B cell (primary cell): Measurements from ENCODE around the gene OR6J1. TPM values are rescaled to one million over a fixed set of nuclear protein-coding genes. Genes with fewer than 3 reads are reported as not detected.

ENCODE experiments used
- ATAC-seq: fragments of 200-7000 bp; cut with Tn5 transposase; one replicate; pipeline ENCODE4 v1.10.0; 2021; ENCODE audit warnings: low read depth, mild to moderate bottlenecking, moderate number of reproducible peaks, moderate library complexity
- CTCF ChIA-PET: fragments of 350-600 bp; sonication (Branson Sonifier 250); formaldehyde crosslinking; loops from one replicate; lab custom pipeline; 2021; ENCODE audit warnings: antibody characterized with exemption, inconsistent platforms; lab: Charles Lee
- POLR2A ChIA-PET: fragments of 350-600 bp; sonication (Branson Sonifier 250); formaldehyde crosslinking; loops from one replicate; lab custom pipeline; 2021; ENCODE audit warnings: antibody characterized with exemption; lab: Charles Lee
- DNase-seq: peaks from one replicate; pipeline ENCODE4 v3.0.0; 2013
- H2AFZ ChIP-seq: 2 replicates; pipeline ENCODE4 v1.6.1; 2012; ENCODE audit warnings: mild to moderate bottlenecking, low read depth, low read length; ENCODE audit not compliant: insufficient read depth, poor library complexity, severe bottlenecking
- H3K27ac ChIP-seq, 2 donors: 1 replicate in 1 of 2; 2 replicates in 1 of 2; pipeline ENCODE4 v1.5.1; 2012 to 2013; ENCODE audit warnings: low read length in 2 of 2, mild to moderate bottlenecking in 2 of 2, moderate library complexity in 1 of 2
- H3K27me3 ChIP-seq, 4 experiments: fragments of 200-600 bp in 1 of 4; sonication (generic) in 1 of 4; replicated peaks in 1 of 4; 1 replicate in 2 of 4; 2 replicates in 2 of 4; pipeline versions ENCODE4 v1.6.1 to v1.7.0; 2013 to 2016; ENCODE audit warnings: low read length in 3 of 4, mild to moderate bottlenecking in 2 of 4, mixed read lengths in 1 of 4, moderate library complexity in 1 of 4; ENCODE audit not compliant: insufficient read depth in 4 of 4, control insufficient read depth in 3 of 4; ENCODE audit errors: control extremely low read depth in 1 of 4
- H3K36me3 ChIP-seq, 2 experiments: replicated peaks in 1 of 2; 1 replicate in 1 of 2; 2 replicates in 1 of 2; pipeline versions ENCODE4 v1.6.1 to v1.7.1; 2013; ENCODE audit warnings: low read length in 1 of 2; ENCODE audit not compliant: insufficient read depth in 2 of 2, control insufficient read depth in 1 of 2; ENCODE audit errors: control extremely low read depth in 1 of 2, extremely low read depth in 1 of 2
- H3K4me1 ChIP-seq, 2 donors: fragments of 200-600 bp in 1 of 2; sonication (generic) in 1 of 2; 1 replicate in 1 of 2; 2 replicates in 1 of 2; pipeline versions ENCODE4 v1.5.1 to v1.6.1; 2013 to 2017; ENCODE audit warnings: low read length in 2 of 2; ENCODE audit not compliant: control insufficient read depth in 2 of 2, insufficient read depth in 2 of 2
- H3K4me2 ChIP-seq: replicated peaks from 2 replicates; pipeline ENCODE3; 2012; ENCODE audit warnings: mild to moderate bottlenecking, low read depth, low read length; ENCODE audit not compliant: poor library complexity, severe bottlenecking
- H3K4me3 ChIP-seq, 5 experiments: fragments of 200-600 bp in 1 of 5; sonication (generic) in 1 of 5; 1 replicate in 3 of 5; 2 replicates in 2 of 5; pipeline versions ENCODE4 v1.5.1 to v1.7.0; 2011 to 2016; ENCODE audit warnings: low read length in 4 of 5, mild to moderate bottlenecking in 4 of 5, low read depth in 2 of 5, control low read depth in 1 of 5, moderate library complexity in 1 of 5; ENCODE audit not compliant: insufficient read depth in 1 of 5; ENCODE audit errors: control extremely low read depth in 1 of 5, extremely low read depth in 1 of 5
- H3K79me2 ChIP-seq: fragments of 200-600 bp; sonication (generic); one replicate; pipeline ENCODE4 v1.6.0; 2016; ENCODE audit warnings: low read length; ENCODE audit not compliant: control insufficient read depth, insufficient read depth
- H3K9ac ChIP-seq: fragments of 200-600 bp; sonication (generic); 2 replicates; pipeline ENCODE4 v1.6.1; 2017; ENCODE audit warnings: mild to moderate bottlenecking, low read length, moderate library complexity
- H3K9me3 ChIP-seq, 3 donors: one replicate each; pipeline versions ENCODE4 v1.6.1 to v1.7.1; 2013; ENCODE audit warnings: low read length in 2 of 3; ENCODE audit not compliant: control insufficient read depth in 2 of 3, insufficient read depth in 1 of 3; ENCODE audit errors: control extremely low read depth in 1 of 3
- H4K20me1 ChIP-seq: 2 replicates; pipeline ENCODE4 v1.6.0; 2012; ENCODE audit warnings: mild to moderate bottlenecking, low read length; ENCODE audit not compliant: insufficient read depth, control insufficient read depth, poor library complexity, severe bottlenecking
- H3K27ac Mint-ChIP-seq: one replicate; pipeline ENCODE4 v1.8.0; 2021; ENCODE audit warnings: mixed read lengths
- H3K27me3 Mint-ChIP-seq: one replicate; pipeline ENCODE4 v1.8.0; 2021; ENCODE audit warnings: mixed read lengths
- H3K4me1 Mint-ChIP-seq: one replicate; pipeline ENCODE4 v1.8.0; 2021; ENCODE audit warnings: mixed read lengths
- H3K4me3 Mint-ChIP-seq: one replicate; pipeline ENCODE4 v1.8.0; 2021; ENCODE audit warnings: mixed read lengths
- H3K9me3 Mint-ChIP-seq: one replicate; pipeline ENCODE4 v1.8.0; 2022; ENCODE audit warnings: mixed read lengths; ENCODE audit not compliant: insufficient read depth
- EZH2 ChIP-seq: IDR thresholded peaks from 2 replicates; pipeline ENCODE4 v1.6.1; 2012; ENCODE audit warnings: borderline replicate concordance, low read depth, mild to moderate bottlenecking, moderate library complexity, low read length; ENCODE audit not compliant: insufficient read depth, poor library complexity, severe bottlenecking
- WGBS: methylation state at CpG from one replicate; pipeline ENCODE4 v1.1.5; 2013; ENCODE audit warnings: missing lambda C conversion rate; ENCODE audit not compliant: insufficient coverage; 5-methylcytosine and 5-hydroxymethylcytosine counted together
- intact Hi-C: fragments of 100-400 bp; cut with micrococcal nuclease; formaldehyde crosslinking; loops from one replicate; pipeline ENCODE4 v1.10.0; 2022
- polyA plus RNA-seq: library from polyadenylated mRNA; depleted of rRNA; stranded (reverse); fragments of >200 nt; gene quantifications from 2 replicates; pipeline ENCODE4 v1.2.3, GENCODE V29; 2012
- total RNA-seq, 2 donors: library from RNA; stranded (reverse); fragments of 120-200 nt in 1 of 2; gene quantifications; 1 replicate in 1 of 2; 2 replicates in 1 of 2; pipeline versions ENCODE4 v1.2.3 to v1.2.4, GENCODE V29; 2013 to 2022
- TF ChIP-seq, protein P1 (sequence below): fragments of 200-600 bp; IDR thresholded peaks from one replicate; pipeline ENCODE4 v1.8.0; 2022; ENCODE audit warnings: antibody characterized with exemption, mild to moderate bottlenecking

OR6J1 gene
- total and polyA plus RNA-seq, 2 donors (not counting 1 experiment from before 2014, with no cell fraction given) = not detected

DNA sequence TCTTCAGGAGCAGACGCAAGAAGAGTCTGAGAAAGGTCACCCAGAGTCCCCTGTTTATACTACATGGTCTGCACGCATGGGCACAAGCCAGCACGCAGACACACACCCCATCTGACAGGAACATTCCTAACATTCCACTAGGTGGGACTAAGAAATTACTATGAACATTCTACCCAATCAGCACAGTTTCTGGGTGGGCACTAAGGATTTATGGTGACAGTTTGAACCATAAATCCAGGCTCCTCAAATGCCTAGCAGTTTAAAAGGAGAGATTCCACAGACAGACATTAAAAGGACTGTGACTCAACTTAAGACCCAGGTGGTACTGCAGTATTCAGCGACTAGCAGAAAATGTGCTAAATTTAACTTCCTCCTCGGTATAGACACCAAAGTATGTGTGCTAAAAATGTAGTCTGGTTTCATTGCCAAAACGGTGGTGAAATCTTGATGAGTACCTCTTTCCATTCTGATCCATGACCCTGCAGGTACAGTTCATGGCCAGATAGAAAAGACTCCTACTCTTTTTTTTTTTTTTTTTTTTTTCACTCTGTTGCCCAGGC, 29.8 kb downstream of the OR6J1 start:
- no peaks in the 10 kb centered on the region for H3K4me1 ChIP-seq
- no peaks in the 10 kb centered on the region for H4K20me1 ChIP-seq
- H3K36me3 ChIP-seq = peaks cover 0 to 26% of the 10 kb centered on the region in 2 experiments
- Mint-ChIP-seq H3K27me3 (no peaks in the 10 kb centered on the region), H3K9me3 (no peaks in the 10 kb centered on the region), H3K27ac (no peak overlapping the region), H3K4me1 (no peaks in the 10 kb centered on the region), H3K4me3 (no peak overlapping the region)
- POLR2A ChIA-PET = no interaction called here
- DNase-seq (no peak), ATAC-seq (no peak)
- H3K4me2 ChIP-seq = no peak overlapping the region
- H3K27ac ChIP-seq = no peak overlapping the region
- no peaks in the 10 kb centered on the region for H3K27me3 ChIP-seq
- H3K79me2 ChIP-seq = no peaks in the 10 kb centered on the region
- H3K4me3 ChIP-seq = no peak overlapping the region
- no peak overlapping the region for H2AFZ ChIP-seq
- no peak for TF ChIP-seq EZH2
- TF ChIP-seq, protein P1, sequence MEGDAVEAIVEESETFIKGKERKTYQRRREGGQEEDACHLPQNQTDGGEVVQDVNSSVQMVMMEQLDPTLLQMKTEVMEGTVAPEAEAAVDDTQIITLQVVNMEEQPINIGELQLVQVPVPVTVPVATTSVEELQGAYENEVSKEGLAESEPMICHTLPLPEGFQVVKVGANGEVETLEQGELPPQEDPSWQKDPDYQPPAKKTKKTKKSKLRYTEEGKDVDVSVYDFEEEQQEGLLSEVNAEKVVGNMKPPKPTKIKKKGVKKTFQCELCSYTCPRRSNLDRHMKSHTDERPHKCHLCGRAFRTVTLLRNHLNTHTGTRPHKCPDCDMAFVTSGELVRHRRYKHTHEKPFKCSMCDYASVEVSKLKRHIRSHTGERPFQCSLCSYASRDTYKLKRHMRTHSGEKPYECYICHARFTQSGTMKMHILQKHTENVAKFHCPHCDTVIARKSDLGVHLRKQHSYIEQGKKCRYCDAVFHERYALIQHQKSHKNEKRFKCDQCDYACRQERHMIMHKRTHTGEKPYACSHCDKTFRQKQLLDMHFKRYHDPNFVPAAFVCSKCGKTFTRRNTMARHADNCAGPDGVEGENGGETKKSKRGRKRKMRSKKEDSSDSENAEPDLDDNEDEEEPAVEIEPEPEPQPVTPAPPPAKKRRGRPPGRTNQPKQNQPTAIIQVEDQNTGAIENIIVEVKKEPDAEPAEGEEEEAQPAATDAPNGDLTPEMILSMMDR = no peak
- CTCF ChIA-PET = no interaction called here
- no peak overlapping the region for H3K9ac ChIP-seq
- intact Hi-C loops = no loop called here
- H3K9me3 ChIP-seq = no peaks in the 10 kb centered on the region
- 93% methylated on average over 2 of the region's 6 CpGs for WGBS

DNA sequence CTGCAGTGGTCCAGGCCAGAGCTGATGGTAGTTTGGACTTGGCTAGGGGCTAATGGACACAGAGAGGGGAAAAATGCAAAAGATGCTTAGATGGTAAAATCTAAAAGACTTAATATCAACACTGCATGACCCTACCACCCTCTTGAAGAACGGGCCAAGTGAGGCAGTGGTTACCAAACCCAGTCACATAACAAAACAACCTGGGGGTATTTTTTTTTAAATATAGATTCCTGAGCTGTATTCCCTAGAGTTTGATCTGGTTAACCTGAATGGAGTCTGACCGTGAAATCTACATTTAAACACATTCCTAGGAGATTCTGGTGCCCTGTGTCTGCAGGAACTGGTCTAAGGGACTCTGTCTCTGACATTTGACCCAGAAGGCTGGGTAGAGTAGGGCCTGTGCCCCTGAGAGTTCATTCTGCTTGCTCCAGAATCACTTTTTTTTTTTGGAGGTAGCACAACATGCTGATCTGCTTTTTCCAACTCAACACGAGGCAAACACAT, 30.4 kb downstream of the OR6J1 start:
- Histone ChIP-seq H3K9me3 (no peaks in the 10 kb centered on the region), H3K4me3 (no peak overlapping the region), H3K27ac (no peak overlapping the region), H3K36me3 (peaks cover 0 to 28% of the 10 kb centered on the region in 2 experiments), H3K9ac (no peak overlapping the region), H2AFZ (no peak overlapping the region), H4K20me1 (no peaks in the 10 kb centered on the region), H3K4me1 (no peaks in the 10 kb centered on the region), H3K27me3 (no peaks in the 10 kb centered on the region), H3K79me2 (no peaks in the 10 kb centered on the region), H3K4me2 (no peak overlapping the region)
- TF ChIP-seq, protein P1 = no peak
- TF ChIP-seq EZH2 = no peak
- no peaks in the 10 kb centered on the region for H3K4me1 Mint-ChIP-seq
- intact Hi-C loops = no loop called here
- H3K27ac Mint-ChIP-seq = no peak overlapping the region
- no peak overlapping the region for H3K4me3 Mint-ChIP-seq
- 67% methylated on average over 1 of the region's 3 CpGs for WGBS
- ATAC-seq (no peak), DNase-seq (no peak)
- ChIA-PET POLR2A (no interaction called here), CTCF (interaction anchor here (0.9 kb wide), 1 partner anchor 167 kb away, joined by 3 read pairs; no protein-coding TSS in a partner anchor)
- no peaks in the 10 kb centered on the region for H3K9me3 Mint-ChIP-seq
- no peaks in the 10 kb centered on the region for H3K27me3 Mint-ChIP-seq
